Immature natural killer cell (primary cell): ENCODE data around the gene DKK1. TPM values are rescaled to one million over a fixed set of nuclear protein-coding genes. Genes with fewer than 3 reads are reported as not detected.

ENCODE experiments used
- DNase-seq, 3 donors: peaks; one replicate each; pipeline ENCODE4 v3.0.0; 2022; ENCODE audit warnings: mixed read lengths in 1 of 3
- H3K27ac Mint-ChIP-seq, 6 donors: one replicate each; pipeline ENCODE4 v1.8.0; 2020; ENCODE audit warnings: mixed read lengths in 6 of 6, mild to moderate bottlenecking in 5 of 6, inconsistent platforms in 4 of 6, moderate library complexity in 3 of 6
- H3K27me3 Mint-ChIP-seq, 3 donors: one replicate each; pipeline ENCODE4 v1.8.0; 2020 to 2021; ENCODE audit warnings: low read depth in 3 of 3, mild to moderate bottlenecking in 3 of 3, mixed read lengths in 3 of 3, moderate library complexity in 3 of 3, inconsistent platforms in 1 of 3
- H3K36me3 Mint-ChIP-seq, 3 donors: one replicate each; pipeline ENCODE4 v1.8.0; 2020; ENCODE audit warnings: mixed read lengths in 3 of 3, inconsistent platforms in 2 of 3, mild to moderate bottlenecking in 2 of 3
- H3K4me1 Mint-ChIP-seq, 2 donors: one replicate each; pipeline ENCODE4 v1.8.0; 2020; ENCODE audit warnings: inconsistent platforms in 2 of 2, mild to moderate bottlenecking in 2 of 2, mixed read lengths in 2 of 2, moderate library complexity in 1 of 2
- H3K4me3 Mint-ChIP-seq, 5 donors: one replicate each; pipeline ENCODE4 v1.8.0; 2020; ENCODE audit warnings: mild to moderate bottlenecking in 5 of 5, mixed read lengths in 5 of 5, inconsistent platforms in 3 of 5, moderate library complexity in 3 of 5
- H3K9me3 Mint-ChIP-seq, 6 donors: one replicate each; pipeline ENCODE4 v1.8.0; 2020; ENCODE audit warnings: mild to moderate bottlenecking in 6 of 6, mixed read lengths in 6 of 6, inconsistent platforms in 4 of 6, moderate library complexity in 3 of 6
- polyA plus RNA-seq, 3 donors: library from polyadenylated mRNA; unstranded; fragments of 300-500 nt; fragmentation: Illumina TruSeq; gene quantifications; one replicate each; pipeline ENCODE4 v1.2.3, GENCODE V29; 2021

The DKK1 gene, protein sequence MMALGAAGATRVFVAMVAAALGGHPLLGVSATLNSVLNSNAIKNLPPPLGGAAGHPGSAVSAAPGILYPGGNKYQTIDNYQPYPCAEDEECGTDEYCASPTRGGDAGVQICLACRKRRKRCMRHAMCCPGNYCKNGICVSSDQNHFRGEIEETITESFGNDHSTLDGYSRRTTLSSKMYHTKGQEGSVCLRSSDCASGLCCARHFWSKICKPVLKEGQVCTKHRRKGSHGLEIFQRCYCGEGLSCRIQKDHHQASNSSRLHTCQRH
- not detected for polyA plus RNA-seq

DNA sequence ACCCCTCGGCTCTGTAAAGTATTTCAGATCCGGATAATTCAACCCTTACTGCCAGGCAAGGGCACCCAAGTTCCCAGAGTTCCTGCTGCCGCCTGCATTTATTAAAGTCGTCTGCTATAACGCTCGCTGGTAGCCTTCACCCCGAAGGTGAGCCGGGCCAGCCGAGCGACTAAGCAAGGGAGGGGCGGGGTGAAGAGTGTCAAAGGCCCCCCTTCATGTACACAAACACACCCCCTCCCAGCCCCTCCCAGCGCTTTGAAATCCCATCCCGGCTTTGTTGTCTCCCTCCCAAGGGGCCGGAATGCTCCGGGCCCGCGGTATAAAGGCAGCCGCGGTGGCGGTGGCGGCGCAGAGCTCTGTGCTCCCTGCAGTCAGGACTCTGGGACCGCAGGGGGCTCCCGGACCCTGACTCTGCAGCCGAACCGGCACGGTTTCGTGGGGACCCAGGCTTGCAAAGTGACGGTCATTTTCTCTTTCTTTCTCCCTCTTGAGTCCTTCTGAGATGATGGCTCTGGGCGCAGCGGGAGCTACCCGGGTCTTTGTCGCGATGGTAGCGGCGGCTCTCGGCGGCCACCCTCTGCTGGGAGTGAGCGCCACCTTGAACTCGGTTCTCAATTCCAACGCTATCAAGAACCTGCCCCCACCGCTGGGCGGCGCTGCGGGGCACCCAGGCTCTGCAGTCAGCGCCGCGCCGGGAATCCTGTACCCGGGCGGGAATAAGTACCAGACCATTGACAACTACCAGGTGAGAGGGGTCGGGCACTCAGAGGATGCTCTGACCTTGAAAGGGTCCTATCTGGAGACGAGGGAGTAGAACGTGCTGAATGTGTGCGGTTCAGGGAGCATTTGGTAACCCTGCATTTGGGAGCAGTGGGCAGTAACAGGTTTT lies at the start of gene DKK1:
TSS of gene DKK1 (plus strand) at position 349 of the 889 bp plus-strand sequence. CDS start at position 503, 154 bp downstream.
- peaks cover 0 to 3% (median 0%) of the 10 kb centered on the region in 3 donors for H3K36me3 Mint-ChIP-seq
- peak; percentile 4 to 34 (median 6) for DNase-seq
- peaks cover 7 to 20% (median 12%) of the 10 kb centered on the region in 3 donors for H3K27me3 Mint-ChIP-seq
- peak within 1 kb of the TSS; percentile 22 to 73 (median 65) for H3K4me3 Mint-ChIP-seq
- peaks cover 16 to 22% of the 10 kb centered on the region in 2 donors for H3K4me1 Mint-ChIP-seq
- no peak within 1 kb of the TSS for H3K27ac Mint-ChIP-seq
- peaks cover 0 to 11% (median 1%) of the 10 kb centered on the region in 6 donors for H3K9me3 Mint-ChIP-seq

DNA sequence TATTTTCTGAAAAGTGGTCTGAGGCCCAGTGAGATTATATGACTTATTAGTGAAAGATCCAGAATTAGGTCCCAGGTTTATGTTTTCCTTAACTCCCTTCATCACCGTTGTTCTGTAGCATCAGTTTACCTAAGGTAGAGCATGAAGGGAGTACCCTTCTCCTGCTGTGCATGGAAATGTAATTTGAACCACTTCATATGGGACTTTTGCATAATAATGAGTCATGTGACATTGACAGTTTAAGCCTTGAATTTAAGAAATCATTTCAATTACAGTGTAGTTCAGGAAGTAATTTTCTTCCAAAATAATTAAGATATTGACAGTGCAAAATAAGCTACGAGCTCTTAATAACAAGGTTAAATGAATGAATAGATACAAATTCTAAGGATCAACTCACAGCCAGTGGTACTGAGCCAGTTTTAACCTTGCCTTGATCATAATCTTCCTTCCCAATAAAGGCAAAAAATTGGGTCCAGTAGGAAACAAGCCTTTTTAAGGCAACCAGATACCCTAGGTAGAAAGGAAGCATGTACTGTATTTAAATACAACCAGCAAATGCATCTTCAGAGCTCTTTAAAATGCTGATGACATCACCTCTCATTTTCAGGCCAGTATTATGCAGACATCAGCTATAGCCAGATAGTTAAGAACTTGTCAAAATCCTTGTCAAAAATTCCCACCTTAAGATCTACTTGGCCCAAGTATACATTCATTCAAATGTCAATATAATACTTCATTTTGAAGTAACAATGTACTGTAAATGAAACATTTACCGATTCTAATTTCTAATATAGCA lies 48.8 kb upstream of the DKK1 start:
- no peaks in the 10 kb centered on the region for H3K4me1 Mint-ChIP-seq
- H3K9me3 Mint-ChIP-seq = peaks cover 0 to 3% (median 0%) of the 10 kb centered on the region in 6 donors
- H3K36me3 Mint-ChIP-seq = no peaks in the 10 kb centered on the region
- H3K27me3 Mint-ChIP-seq = no peaks in the 10 kb centered on the region
- H3K27ac Mint-ChIP-seq = no peak overlapping the region
- H3K4me3 Mint-ChIP-seq = no peak overlapping the region
- DNase-seq = no peak

DNA sequence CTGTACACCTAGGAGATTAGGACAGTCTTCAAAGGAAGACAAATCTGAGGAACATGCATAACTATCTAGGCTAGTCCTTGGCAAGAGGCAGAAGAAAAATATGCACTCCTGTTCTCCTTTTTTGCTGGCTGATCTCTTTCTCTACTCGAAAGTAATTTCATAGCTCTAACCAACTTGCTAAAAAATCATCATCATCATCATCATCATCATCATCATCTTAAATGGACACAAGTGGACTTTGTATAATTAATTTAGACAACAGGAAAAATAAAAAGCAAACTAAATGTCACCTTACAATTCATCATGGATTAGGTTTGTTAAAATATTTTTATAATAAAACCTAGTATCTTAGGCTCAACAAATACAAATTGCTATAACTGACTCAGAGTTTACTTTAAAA lies 47.2 kb upstream of the DKK1 start:
- Mint-ChIP-seq H3K27me3 (no peaks in the 10 kb centered on the region), H3K4me1 (no peaks in the 10 kb centered on the region), H3K9me3 (peaks cover 0 to 3% (median 0%) of the 10 kb centered on the region in 6 donors), H3K4me3 (no peak overlapping the region), H3K36me3 (no peaks in the 10 kb centered on the region), H3K27ac (no peak overlapping the region)
- DNase-seq = no peak

DNA sequence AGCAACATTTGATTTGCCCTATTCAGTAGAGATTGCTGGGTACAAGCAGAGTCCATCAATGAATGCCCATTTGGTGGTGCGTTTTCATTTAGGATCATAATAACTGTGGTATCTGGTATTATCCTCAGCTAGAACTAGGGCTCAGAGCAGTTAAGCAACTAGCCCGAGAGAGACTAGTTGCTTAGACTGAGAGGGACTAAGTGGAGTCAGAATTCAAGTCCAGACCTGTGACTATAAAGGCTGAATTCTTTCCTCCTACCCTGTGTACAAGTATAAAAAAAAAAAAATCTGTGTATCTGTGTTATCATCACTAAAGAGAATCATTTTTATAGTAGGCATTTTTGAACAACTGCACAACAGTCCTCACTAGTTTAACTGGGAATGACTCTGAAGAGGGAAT lies 45.3 kb upstream of the DKK1 start:
- DNase-seq = no peak
- Mint-ChIP-seq H3K27me3 (no peaks in the 10 kb centered on the region), H3K9me3 (peaks cover 0 to 3% (median 0%) of the 10 kb centered on the region in 6 donors), H3K36me3 (no peaks in the 10 kb centered on the region), H3K4me1 (no peaks in the 10 kb centered on the region), H3K4me3 (no peak overlapping the region), H3K27ac (no peak overlapping the region)

DNA sequence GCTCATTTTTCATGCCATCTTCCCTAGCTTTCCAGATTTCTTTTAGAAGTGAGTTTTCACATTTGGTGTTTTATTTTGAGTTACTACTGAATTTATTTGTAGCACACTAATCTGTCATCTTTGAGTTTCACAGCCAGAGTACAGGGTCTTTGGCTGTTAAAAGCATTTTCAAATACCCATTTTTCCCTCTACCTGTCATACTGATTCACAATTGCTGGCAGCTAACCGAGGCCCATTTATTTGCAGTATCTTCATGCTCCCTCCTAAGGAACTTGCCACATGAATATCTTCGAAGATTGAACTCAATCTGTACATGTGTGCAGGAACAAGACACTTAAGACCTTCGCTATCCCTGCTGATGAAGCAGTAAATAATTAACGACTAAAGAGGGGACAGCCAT lies 44.8 kb upstream of the DKK1 start:
- DNase-seq = no peak
- Mint-ChIP-seq H3K27me3 (no peaks in the 10 kb centered on the region), H3K27ac (no peak overlapping the region), H3K4me1 (no peaks in the 10 kb centered on the region), H3K36me3 (no peaks in the 10 kb centered on the region), H3K9me3 (peaks cover 0 to 4% (median 0%) of the 10 kb centered on the region in 6 donors), H3K4me3 (no peak overlapping the region)

DNA sequence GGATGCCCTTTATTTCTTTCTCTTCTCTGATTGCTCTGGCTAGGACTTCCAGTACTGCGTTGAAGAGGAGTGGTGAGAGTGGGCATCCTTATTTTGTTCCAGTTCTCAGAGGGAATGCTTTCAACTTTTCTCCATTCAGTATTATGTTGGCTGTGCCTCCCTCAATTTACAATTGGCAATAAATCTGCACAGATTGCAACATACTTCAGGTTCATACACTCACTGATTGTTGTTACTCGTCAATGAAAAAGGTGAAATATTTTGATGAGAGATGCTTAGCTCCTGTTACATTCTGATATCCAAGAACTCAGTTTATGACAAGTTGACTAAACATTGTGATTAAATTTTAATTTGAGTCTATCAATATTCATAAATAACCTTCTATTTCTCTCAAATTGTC lies 37.9 kb upstream of the DKK1 start:
- no peak for DNase-seq
- no peak overlapping the region for H3K27ac Mint-ChIP-seq
- no peak overlapping the region for H3K4me3 Mint-ChIP-seq
- H3K36me3 Mint-ChIP-seq = no peaks in the 10 kb centered on the region
- H3K9me3 Mint-ChIP-seq = peaks cover 4 to 24% (median 9%) of the 10 kb centered on the region in 6 donors
- peaks cover 0 to 2% (median 2%) of the 10 kb centered on the region in 3 donors for H3K27me3 Mint-ChIP-seq
- H3K4me1 Mint-ChIP-seq = no peaks in the 10 kb centered on the region

DNA sequence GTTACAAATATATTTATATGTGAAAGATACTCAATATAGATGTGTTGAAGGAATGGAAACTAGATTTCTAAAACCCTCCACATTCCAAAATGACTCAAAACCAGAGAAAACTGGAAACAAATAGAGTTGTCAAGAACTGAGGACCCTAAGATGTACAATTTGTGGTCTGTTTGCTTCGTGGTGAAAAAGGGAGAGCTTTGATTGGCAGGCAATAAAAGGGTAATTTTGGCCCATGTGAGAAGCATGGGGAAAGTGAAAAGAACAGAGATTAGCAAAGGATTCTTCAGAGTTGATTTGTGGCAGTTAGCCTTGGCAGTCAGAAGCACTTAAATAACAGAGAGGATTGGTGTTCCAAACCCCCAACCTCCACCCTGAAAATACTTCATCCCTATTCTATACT lies 37.1 kb upstream of the DKK1 start:
- Mint-ChIP-seq H3K4me1 (no peaks in the 10 kb centered on the region), H3K36me3 (no peaks in the 10 kb centered on the region), H3K9me3 (peaks cover 4 to 24% (median 9%) of the 10 kb centered on the region in 6 donors), H3K27me3 (peaks cover 0 to 2% (median 2%) of the 10 kb centered on the region in 3 donors), H3K4me3 (no peak overlapping the region), H3K27ac (no peak overlapping the region)
- DNase-seq = no peak

DNA sequence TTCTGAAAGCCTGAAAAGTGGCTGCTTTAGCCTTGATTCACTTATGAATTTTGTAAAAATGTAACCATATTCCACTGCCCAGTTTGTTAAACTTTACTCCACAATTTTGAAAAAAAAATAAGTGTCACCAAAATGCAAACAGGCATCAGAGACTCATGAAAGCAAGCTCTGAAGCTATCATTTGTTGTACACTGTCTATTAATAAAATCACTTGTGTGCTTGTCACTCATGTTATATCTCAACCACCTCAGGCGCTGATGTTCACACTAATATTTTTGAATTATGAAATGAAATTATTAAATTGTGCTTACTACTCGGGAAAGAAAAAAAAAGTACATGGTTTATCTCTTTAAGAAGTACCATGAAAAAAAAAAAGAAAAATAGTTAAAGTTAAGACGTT lies 34.5 kb upstream of the DKK1 start:
- no peak for DNase-seq
- Mint-ChIP-seq H3K27me3 (peaks cover 0 to 2% (median 2%) of the 10 kb centered on the region in 3 donors), H3K27ac (no peak overlapping the region), H3K36me3 (no peaks in the 10 kb centered on the region), H3K9me3 (peaks cover 4 to 24% (median 13%) of the 10 kb centered on the region in 6 donors), H3K4me1 (no peaks in the 10 kb centered on the region), H3K4me3 (no peak overlapping the region)

DNA sequence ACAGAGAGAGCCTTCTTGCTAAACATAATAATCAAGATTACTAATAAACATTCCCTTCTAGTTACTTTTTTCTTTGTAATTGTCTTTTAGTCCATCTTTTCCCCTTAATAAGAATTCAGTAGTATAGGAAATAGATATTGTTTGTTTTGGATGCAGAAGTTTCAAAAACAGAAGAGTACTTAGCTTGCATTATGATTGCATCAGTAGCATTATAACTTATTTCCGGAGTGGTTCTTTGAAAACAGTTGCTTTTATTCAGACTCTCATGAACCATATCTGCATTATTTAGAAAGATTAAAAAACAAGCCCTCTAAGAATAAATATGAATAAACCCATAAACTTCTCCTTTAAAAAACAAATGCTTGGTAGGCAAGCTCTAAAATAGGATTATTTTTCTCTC lies 34.0 kb upstream of the DKK1 start:
- DNase-seq = no peak
- peaks cover 0 to 6% (median 2%) of the 10 kb centered on the region in 3 donors for H3K27me3 Mint-ChIP-seq
- no peaks in the 10 kb centered on the region for H3K36me3 Mint-ChIP-seq
- H3K9me3 Mint-ChIP-seq = peaks cover 4 to 24% (median 14%) of the 10 kb centered on the region in 6 donors
- no peak overlapping the region for H3K4me3 Mint-ChIP-seq
- no peak overlapping the region for H3K27ac Mint-ChIP-seq
- H3K4me1 Mint-ChIP-seq = no peaks in the 10 kb centered on the region

DNA sequence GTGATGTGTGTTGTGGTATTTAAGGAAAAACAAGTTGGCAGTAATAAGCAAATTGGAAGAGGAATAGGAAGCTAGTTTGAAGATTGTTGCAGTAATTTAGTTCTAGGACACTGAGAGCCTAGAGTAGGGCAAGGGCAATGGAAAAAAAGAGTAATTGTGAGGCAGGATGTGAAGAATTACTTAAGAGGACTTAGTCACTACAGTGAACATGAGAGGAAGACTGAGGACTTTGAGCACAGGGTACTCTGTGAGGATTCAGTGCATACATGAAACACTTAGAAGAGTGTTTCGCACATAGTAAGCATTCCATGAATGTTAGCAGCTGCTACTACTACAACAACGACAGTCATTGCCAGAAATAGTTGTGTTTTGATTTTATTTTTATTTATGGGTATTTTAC lies 30.9 kb upstream of the DKK1 start:
- no peaks in the 10 kb centered on the region for H3K4me1 Mint-ChIP-seq
- peaks cover 0 to 9% (median 3%) of the 10 kb centered on the region in 6 donors for H3K9me3 Mint-ChIP-seq
- DNase-seq = no peak
- H3K4me3 Mint-ChIP-seq = no peak overlapping the region
- H3K27ac Mint-ChIP-seq = no peak overlapping the region
- peaks cover 0 to 4% (median 0%) of the 10 kb centered on the region in 3 donors for H3K27me3 Mint-ChIP-seq
- no peaks in the 10 kb centered on the region for H3K36me3 Mint-ChIP-seq

DNA sequence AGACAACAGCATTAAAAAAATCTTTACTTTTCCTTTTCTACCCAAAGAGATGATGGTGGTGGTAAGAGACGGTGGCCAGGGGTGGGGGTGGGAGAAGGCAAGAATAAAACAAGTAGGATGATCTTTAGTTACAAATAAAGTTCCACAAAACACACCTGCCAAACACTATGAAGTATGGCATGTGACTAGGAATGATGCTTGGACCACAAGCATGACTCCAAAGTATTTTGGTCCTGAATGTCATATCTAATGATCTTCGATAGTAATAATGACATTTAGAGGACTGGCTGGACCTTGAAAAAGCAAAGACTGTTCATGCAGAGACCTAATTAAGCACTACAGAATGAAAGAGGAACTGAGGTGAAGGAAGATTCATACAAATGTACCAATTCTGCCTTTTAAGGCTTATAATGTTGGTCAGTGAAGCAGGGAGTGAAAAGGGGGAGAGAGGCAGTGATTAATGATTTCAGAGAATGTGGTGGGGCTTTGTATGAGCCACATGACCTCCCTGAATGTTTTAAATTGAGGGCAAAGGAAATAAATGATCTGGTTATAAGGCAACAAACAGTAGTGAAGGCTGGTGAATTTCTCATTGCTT lies 29.6 kb upstream of the DKK1 start:
- Mint-ChIP-seq H3K4me3 (no peak overlapping the region), H3K36me3 (no peaks in the 10 kb centered on the region), H3K27me3 (peaks cover 0 to 4% (median 0%) of the 10 kb centered on the region in 3 donors), H3K4me1 (no peaks in the 10 kb centered on the region), H3K9me3 (peaks cover 0 to 9% (median 2%) of the 10 kb centered on the region in 6 donors), H3K27ac (no peak overlapping the region)
- DNase-seq = no peak

DNA sequence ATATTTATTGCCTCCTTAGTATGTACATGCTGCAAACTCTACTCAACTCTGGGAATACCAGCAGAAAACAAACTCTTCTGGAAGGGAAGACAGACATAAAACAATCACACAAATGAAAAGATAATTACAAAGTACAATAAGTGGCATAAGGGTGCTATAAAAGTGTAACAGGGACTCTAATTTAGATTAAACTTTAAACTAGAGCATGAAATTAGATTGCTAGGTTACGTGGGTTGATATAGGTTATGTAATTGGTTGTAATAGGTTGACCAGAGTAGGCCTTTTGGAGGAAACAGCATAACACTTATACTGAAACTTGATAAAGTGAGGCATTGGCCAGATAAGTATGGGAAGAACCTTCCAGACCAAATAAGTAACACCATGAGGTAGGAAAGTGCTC lies 26.2 kb upstream of the DKK1 start:
- no peak for DNase-seq
- Mint-ChIP-seq H3K4me3 (no peak overlapping the region), H3K27me3 (peaks cover 0 to 4% (median 0%) of the 10 kb centered on the region in 3 donors), H3K27ac (no peak overlapping the region), H3K9me3 (peaks cover 0 to 7% (median 1%) of the 10 kb centered on the region in 6 donors), H3K4me1 (no peaks in the 10 kb centered on the region), H3K36me3 (no peaks in the 10 kb centered on the region)

DNA sequence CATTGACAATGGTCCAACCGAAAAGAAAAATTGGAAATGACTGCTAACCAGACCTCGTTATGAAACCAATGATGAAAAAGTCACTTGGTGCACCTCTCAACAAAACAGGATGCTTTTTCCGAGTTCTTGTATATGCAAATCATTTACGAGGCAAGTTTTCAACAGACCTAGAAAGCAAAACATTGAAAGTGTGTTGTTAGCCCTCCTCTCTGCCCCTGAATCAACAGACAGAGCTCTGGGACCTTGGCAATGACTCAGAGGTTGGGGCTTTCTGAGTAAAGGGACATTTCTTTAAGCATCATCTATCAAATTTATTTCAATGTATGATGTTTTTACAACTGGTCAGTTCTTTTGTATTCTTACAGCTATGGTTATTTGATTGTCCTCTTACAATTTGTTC lies 16.3 kb upstream of the DKK1 start:
- no peak for DNase-seq
- H3K4me1 Mint-ChIP-seq = no peaks in the 10 kb centered on the region
- no peaks in the 10 kb centered on the region for H3K36me3 Mint-ChIP-seq

More for the DNA sequence above, 16.3 kb upstream of the DKK1 start:
- H3K4me3 Mint-ChIP-seq = no peak overlapping the region
- H3K27me3 Mint-ChIP-seq = peaks cover 0 to 1% (median 0%) of the 10 kb centered on the region in 3 donors
- H3K9me3 Mint-ChIP-seq = peaks cover 0 to 9% (median 2%) of the 10 kb centered on the region in 6 donors
- no peak overlapping the region for H3K27ac Mint-ChIP-seq
